NCI-H82 treated with DMSO at 0.1 percent for 48 hours (cell line): ENCODE results near the gene GPATCH1.
"Not testable (repeated sequence)": the region's sequence is repeated elsewhere in the genome, so short reads cannot be mapped to it uniquely, and the experiment has no call there.

ENCODE experiments used
- DNase-seq: peaks from one replicate; lab custom pipeline; 2025; ENCODE audit not compliant: unreplicated experiment; lab: John Stamatoyannopoulos, UW

GPATCH1 gene

DNA sequence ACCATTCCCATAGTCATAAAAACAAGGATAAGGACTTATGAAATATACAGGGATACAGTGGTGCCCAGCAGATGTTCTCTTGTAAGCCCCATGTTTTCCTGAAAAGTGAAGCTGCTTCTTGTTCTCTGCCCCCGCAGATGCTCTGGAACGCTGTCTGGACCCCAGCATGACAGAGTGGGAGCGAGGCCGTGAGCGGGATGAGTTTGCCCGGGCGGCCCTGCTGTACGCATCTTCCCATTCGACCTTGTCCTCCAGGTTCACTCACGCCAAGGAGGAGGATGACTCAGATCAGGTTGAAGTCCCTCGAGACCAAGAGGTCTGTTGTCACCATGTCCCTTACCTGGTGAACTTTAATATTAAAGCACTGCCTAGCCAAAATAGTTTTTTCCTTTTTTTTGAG, 30.6 kb downstream of the GPATCH1 start:
- DNase-seq, result no peak

DNA sequence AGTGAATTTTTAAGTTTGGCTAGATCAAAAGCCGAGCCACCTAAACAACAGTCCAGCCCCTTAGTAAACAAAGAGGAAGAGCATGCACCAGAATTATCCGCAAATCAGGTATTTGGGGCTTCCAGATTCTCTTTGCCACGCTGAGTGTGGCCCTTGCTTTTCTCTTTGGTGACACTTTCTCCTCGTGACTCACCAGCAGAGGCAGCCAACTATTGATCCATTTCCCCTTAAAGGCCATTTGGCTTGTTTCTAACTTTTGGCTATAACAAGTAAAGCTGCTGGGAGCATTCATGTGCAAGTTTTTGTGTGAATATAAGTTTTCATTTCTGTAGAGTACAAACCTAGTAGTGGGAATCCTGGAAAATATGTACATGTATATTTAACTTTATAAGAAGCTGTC, 33.3 kb downstream of the GPATCH1 start:
- no peak for DNase-seq

DNA sequence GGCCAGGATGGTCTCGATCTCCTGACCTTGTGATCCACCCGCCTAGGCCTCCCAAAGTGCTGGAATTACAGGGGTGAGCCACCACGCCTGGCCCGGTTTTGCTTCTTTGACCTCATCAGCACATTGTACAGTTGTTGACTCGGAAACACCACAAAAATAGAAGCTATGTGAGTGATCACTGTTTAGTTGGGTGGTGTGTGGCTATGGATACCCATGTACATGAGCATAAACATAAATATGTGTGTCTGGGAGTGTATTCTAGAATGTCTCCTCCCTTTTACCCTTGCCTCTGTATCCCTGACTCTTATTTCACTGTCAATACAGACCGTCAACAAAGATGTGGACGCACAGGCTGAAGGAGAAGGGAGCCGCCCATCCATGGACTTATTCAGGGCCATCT, 36.5 kb downstream of the GPATCH1 start:
- DNase-seq, result no peak

DNA sequence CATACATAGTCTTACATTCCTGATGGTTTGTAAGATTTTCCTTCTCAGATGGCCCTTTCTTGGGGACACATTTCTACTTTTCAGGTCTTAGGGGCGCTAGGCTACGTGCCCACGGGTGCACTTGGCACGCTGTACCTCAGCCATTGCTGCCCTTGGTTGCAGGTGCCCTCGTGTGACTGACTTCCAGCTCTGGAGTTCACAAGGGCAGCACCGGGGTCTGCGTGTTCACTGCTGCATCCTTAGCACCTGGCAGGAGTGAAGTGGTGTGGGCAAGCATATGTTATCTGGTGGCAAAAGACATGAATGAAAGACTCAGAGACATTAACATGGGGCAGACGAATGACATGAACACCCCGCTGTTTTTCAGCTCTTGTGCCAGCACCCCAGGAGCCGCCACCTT, 37.7 kb downstream of the GPATCH1 start:
- no peak for DNase-seq

DNA sequence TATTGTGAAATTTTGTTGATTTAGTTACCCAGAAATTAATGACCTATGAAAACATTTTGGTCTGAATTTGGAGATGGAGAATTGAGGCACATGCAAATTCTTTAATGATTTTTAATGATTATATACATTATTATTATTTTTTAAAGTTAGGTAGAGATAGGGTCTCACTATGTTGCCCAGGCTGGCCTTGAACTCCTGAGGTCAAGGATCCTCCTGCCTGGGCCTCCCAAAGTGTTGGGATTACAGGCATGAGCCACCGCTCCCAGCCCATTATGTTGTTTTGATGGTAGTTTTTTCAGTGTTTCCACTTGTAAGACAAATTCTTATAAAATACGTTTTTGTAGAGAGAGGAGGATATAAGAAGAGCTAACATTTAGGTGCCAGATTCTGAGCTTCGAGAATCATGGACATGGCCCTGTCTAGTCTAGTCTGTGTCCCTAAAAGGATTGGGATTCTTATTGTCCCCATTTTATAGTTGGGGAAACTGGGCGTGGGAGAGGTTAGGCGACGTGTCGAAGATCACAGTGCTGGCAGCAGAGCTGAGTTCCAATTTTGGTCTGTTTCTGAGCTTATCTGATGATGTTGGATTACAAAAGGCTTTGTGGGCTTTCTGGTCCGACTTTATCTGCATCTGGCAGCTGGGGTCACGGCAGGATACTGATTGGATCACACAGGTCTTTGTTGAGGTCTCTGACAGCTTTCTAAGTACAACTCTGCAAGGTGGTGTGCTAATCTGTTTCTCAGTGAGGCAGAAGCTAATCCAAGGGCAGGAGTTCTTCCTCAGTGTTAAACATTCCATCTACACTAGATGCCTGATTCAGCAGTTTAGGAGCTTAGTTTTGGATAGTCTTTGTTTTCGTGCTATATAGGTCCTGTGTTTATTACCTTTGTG, 43.5 kb downstream of the GPATCH1 start:
- peak; percentile 96 for DNase-seq

DNA sequence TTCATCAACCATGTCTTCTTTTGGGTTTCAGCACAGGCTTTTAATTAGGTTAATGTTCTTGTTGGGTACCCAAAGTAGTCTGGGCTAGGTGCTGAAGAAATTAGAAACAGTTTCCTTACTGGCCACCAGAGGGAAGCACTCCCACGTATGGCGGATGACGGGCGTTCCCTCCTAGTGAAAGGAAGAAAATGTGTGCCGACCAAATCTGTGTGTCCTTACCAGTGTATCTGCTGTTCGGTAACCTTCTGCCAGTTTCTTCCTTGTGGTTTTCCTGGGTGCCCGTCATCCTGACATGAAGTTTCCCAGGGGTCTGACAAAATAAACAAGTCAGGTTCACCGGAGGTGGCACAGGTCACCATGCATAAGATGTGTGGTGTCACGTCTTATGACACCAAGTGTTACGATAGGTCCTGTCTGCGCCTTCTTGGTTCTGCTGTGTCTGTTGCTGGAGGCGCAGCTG, 45.0 kb downstream of the GPATCH1 start:
- DNase-seq, result peak; percentile 60

DNA sequence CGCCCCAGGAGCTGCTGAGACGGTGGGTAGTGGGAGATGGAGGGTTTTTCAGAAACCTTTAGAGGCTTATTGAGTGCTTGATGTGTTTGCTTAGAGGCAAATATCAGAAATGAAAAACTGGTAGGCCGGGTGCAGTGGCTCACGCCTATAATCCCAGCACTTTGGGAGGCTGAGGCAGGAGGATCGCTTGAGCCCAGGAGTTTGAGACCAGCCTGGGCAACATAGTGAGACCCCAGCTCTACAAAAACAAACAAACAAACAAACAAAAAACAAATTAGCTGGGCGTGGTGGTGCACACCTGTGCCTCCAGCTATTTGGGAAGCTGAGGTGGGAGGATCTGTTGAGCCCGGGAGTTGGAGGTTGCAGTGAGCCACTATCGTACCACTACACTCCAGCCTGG, 45.7 kb downstream of the GPATCH1 start:
- not testable (repeated sequence) for DNase-seq

DNA sequence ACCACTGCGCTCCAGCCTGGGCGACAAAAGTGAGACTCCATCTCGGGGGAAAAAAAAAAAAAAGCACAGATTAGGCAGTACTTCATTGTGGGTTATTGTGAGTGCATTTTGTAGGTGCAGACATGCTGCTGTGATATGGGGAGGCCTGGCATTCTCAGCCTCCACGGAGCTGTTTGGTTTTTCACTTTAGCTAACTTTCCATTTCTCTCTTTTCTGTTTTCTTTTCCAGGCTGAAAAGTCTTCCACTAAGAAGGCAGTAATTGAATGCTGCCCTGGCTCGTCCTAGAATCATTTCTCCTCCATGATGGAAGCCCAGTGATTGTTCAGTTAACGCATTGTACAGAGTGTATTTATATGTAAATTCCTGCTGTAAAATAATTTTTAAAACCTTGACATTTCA, 48.9 kb downstream of the GPATCH1 start:
- no peak for DNase-seq

DNA sequence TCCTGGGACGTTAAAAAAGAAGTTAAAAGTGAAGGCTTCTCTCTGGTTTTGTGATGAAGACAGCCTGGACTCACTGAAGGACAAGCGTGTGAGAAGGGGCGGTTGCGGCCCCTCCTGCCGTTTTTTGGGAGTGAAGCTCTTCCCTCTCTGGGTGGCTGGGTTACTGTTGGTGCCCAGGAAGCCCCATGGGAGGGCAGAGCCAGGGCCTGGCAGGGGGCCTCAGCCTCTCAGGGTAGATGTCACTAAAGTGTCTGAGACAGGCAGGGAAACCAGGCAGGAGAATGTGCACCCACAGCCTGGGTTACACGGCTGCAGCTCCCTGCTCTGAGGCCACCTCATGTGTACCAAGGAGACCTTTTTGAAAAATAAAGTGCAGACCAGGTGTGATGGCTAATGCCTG, 49.5 kb downstream of the GPATCH1 start:
- DNase-seq, result no peak

DNA sequence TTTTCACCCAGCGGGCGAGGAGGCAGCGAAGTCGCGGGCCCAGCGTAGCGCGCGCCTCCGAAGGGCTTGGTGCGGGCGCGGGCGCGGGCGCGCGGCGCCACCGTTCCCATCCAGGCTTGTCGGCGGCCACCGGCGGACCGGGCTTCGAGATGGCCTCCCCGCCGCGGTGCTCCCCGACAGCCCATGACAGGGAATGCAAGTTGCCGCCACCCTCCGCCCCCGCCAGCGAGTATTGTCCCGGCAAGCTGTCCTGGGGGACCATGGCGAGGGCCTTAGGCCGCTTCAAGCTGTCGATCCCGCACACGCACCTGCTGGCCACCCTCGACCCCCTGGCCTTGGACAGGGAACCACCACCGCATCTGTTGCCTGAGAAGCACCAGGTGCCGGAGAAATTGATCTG, 51.0 kb downstream of the GPATCH1 start, which contains the start of gene WDR88:
TSS of gene WDR88 (plus strand) at position 94 of the 400 bp plus-strand sequence. CDS start at position 150, 56 bp downstream.
- no peak for DNase-seq

DNA sequence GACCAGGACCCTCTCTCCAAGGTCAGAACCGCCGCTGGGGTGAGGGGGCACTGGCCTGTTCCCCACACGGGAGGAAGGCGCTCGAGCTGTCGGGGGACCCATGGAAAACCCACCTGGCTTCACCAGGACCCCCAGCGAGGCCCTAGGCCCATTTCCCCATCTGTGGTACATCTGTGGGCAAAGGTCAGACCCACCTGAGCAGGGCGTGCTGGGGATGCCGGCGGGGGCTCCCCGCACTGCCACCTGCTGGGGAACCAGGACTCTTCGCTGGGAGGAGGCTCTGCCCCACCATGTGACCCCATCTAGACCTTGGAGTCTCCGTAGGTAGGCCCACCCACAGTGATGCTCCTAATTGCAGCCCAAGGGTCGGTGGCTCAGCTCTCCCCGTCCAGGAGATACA, 51.4 kb downstream of the GPATCH1 start:
- DNase-seq, result no peak

DNA sequence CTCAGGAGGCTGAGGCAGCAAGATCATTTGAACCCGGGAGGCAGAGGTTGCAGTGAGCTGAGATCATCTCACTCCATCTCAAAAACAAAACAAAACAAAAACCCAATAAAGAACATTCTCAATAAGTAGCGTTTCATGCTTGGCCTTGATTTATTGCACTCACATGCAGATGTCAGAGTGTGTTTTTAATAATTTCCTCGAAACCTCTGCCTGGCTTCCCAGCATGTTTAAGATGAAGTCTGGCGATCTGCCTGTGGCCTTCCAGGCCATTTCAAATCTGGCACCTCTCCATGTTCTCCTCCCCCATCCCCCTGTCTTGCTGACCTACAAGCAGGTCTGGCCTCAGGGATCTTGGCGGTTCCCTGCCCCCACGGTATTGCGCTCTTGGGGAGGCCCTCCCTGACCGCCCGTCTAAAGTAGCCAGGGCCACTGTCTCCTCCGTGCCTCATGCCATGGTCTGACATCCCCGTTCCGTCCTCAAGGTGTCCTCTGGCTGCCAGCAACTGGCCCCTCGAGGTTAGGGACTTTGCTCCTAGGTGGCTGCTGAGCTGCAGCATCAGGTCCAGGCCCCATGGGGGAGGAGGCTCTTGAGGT, 52.6 kb downstream of the GPATCH1 start:
- DNase-seq, result no peak

DNA sequence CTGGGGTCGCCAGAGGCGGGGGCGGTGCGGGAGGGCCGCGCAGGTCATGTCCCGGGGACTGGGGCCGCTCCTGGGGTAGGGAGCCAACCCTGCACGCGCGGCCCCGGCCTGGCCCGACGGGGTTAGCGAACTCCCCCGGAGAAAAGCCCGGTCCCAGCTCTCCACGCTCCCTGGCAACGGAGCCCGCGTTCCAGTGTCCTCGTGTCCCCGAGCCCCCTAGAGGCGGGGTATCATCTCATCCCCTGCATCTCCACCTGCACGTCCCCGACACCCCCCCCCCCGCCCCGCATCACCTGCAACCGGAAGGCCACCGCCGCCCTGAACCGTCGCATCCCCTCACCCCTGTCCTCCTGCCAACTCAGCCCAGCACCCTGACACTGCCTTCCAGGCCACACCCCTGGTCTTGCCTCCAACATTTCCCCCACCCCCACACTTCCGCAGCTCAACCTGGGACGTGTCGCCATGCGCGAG, 53.6 kb downstream of the GPATCH1 start:
- DNase-seq, result no peak

DNA sequence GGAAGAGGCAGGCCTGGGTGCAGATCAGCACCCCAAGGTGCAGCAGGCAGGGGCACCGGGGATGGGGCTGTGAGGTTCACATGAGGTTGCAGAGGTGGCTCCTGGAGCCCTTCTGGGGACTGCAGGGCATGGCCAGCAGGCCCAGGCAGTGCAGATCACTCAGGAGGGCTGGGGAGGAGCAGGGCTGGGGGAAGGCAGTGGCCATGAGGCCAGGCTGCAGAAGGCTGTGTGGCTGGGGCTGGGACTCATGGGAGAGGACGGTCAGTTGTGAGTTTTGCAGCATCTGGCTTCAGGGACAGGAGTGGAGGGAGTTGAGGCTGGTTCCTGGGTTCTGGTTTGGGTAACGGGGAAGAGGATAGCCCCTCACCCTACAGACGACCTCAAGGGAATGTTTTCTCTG, 58.2 kb downstream of the GPATCH1 start:
- no peak for DNase-seq

DNA sequence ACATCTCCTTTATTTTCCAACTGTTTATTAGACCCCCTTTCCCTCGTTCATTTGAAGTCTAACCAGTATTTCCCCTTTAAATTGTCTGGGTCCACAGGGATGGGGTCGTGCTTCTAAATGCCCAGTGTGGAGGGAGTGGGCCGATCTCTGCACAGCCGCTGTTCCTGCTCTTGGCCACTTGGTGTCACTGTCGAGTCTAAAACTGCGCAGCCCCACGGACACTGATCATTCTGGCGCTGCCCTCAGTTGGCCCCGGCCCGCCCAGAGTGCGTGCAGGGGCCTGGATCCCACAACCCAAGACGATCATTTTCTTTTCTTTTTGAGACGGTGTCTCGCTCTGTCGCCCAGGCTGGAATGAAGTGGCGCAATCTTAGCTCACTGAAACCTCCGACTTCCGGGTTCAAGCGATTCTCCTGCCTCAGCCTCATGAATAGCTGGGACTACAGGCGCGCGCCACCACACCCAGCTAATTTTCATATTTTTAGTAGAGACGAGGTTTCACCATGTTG, 63.0 kb downstream of the GPATCH1 start:
- peak; percentile 55 for DNase-seq

DNA sequence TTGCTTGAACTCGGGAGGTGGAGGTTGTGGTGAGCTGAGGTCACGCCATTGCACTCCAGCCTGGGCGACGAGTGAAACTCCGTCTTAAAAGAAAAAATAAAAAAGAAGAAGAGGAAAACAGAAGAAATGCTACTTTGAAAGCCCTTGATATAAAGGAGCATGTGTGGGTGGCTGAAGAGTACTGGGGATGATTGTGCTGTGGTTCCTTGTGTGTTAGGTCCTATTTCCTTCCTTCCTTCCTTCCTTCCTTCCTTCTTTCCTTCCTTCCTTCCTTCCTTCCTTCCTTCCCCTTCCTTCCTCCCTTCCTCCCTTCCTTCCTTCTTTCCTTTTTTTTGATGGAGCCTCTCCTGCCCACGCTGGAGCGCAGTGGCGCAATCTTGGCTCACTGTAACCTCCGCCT, 65.2 kb downstream of the GPATCH1 start:
- DNase-seq, result no peak

DNA sequence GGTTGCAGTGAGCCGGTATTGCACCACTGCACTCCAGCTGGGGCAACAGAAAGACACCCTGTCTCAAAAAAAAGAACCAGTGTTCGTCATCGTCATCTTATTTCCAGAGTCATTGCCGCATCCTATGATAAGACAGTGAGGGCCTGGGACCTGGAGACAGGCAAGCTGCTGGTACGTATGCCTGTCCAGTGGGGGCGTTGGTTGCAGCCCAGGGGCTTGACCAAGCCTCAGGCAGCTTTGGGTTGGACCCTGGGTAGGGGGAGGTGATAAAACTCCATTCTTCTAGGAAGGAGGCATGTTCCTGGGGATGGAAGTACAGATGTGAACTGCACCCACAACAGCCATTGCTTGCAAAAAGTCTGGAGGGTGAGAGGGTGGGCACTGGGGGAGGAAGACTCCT, 66.6 kb downstream of the GPATCH1 start:
- DNase-seq, result no peak

DNA sequence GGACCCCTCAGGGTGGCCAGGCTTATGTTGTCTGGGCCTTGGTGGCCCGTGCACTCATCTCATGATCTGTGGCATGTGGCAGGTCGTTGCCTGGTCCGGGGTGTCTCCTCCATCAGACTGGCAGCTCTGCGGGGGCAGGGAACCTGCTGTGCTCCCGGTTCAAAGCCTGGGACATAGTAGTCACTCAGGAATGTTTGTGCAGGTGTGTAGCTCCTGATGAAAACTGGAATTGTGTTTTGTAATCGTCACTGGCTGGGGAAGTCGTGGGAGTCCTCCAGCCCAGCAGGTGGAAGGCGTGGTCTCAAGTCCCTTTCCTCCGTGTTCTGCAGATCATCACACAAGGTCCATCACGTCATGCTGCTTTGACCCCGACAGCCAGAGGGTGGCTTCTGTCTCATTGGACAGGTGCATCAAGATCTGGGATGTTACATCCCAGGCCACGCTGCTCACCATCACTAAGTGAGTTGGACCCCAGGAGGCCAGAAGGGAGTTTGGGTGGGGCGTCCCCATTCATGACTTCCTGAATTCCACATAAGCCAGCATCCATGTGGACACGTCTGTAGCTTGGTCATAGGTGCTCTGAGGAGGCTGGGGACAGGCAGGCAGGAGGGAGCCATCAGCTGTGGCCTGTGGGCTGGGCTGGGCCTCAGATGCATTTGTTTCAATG, 70.0 kb downstream of the GPATCH1 start:
- DNase-seq, result no peak

DNA sequence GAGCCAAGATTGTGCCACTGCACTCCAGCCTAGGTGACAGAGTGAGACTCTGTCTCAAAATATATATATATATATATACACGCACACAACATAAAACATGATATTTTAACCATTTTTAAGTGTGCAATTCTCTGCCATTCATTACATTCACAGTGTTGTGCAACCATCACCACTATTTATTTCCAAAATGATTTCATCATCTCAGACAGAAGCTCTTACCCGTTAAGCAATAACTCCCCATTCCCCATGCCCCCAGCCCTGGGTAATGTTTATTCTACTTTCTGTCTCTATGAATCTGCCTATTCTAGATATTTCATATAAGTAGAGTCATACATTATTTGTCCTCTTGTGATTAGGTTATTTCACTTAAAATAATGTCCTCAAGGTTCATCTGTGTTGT, 71.2 kb downstream of the GPATCH1 start:
- no peak for DNase-seq

DNA sequence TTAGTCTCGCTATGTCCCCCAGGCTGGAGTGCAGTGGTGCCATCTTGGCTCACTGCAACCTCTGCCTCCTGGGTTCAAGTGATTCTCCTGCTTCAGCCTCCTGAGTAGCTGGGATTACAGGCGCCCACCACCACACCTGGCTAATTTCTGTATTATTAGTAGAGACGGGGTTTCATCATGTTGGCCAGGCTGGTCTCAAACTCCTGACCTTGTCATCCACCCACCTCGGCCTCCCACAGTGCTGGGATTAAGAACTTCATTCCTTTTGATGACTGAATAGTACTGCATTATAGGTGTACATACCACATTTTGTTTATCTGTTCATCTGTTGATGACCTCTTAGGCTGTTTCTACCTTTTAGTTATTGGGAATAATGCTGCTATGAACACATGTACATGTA, 71.6 kb downstream of the GPATCH1 start:
- DNase-seq, result not testable (repeated sequence)

DNA sequence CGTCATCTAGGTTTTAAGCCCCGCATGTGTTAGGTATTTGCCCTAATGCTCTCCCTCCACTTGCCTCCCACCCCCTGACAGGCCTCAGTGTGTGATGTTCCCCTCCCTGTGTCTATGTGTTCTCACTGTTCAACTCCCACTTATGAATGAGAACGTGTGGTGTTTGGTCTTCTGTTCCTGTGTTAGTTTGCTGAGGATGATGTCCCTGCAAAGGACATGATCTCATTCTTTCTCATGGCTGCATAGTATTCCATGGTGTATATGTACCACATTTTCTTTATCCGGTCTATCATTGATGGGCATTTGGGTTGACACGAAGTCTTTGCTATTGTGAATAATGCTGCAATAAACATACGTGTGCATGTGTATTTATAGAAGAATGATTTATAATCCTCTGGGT, 73.3 kb downstream of the GPATCH1 start:
- DNase-seq, result not testable (repeated sequence)

DNA sequence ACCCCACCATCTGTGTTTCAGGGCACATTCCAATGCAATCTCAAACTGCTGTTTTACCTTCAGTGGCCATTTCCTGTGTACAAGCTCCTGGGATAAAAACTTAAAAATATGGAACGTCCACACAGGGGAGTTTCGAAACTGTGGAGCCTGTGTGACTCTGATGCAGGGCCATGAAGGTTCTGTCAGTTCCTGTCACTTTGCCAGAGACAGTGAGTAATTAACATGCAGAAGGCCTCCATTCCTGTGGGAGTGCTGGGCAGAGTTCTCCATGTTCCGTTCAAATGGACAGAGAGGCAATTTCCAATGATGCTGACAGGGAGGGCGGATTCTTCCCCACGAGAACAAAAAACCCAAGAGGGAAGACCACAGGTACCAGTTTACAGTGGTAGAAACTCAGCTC, 75.4 kb downstream of the GPATCH1 start:
- no peak for DNase-seq
